ENCODE data around the gene UBE2L6.

DNA sequence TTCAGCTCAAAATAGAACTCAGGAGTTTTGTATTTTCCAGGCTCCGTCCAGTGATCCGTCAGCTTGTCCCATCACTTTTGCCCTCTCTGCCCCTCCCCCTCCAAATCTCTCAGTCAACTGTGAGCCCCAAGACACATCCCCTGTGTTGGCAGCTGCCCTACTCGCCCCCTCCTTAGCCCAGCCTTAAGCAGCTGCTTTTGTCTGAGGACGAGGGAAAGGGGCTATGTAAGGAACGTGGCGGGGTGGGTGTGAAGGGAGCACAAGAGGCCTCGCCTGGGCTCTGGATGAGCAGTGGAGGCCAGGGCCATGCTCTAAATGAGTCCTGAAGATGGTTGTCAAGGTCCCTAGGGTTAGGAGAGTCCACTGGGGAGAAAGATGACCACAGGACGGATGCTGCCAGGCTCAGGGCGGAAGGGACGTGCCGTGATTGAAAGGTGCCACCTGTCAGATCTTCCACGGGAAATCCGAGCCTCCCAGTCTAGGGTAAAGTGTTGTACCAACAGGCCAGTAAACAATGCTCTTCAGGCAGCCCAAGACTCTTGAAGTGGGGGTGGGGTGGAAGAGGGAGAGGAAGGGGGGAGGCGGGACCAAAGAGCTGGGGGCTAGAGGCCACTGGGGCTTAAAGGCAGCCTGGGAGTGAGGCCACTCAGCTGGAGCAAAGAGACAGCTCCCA, 30.4 kb downstream of the UBE2L6 start, which contains the start of gene SMTNL1:
- TF ChIP-seq, protein P1, sequence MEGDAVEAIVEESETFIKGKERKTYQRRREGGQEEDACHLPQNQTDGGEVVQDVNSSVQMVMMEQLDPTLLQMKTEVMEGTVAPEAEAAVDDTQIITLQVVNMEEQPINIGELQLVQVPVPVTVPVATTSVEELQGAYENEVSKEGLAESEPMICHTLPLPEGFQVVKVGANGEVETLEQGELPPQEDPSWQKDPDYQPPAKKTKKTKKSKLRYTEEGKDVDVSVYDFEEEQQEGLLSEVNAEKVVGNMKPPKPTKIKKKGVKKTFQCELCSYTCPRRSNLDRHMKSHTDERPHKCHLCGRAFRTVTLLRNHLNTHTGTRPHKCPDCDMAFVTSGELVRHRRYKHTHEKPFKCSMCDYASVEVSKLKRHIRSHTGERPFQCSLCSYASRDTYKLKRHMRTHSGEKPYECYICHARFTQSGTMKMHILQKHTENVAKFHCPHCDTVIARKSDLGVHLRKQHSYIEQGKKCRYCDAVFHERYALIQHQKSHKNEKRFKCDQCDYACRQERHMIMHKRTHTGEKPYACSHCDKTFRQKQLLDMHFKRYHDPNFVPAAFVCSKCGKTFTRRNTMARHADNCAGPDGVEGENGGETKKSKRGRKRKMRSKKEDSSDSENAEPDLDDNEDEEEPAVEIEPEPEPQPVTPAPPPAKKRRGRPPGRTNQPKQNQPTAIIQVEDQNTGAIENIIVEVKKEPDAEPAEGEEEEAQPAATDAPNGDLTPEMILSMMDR (IDR thresholded peaks at IDR 0.05; ENCODE audit: low read depth, low read length, missing input control), result no peak
- TF ChIP-seq TAF1 (conservative IDR thresholded peaks at IDR 0.05), result no peak
- TF ChIP-seq SP1 (IDR thresholded peaks at IDR 0.05), result no peak
- TF ChIP-seq MAX (IDR thresholded peaks at IDR 0.05), result no peak
- TF ChIP-seq, protein P2, sequence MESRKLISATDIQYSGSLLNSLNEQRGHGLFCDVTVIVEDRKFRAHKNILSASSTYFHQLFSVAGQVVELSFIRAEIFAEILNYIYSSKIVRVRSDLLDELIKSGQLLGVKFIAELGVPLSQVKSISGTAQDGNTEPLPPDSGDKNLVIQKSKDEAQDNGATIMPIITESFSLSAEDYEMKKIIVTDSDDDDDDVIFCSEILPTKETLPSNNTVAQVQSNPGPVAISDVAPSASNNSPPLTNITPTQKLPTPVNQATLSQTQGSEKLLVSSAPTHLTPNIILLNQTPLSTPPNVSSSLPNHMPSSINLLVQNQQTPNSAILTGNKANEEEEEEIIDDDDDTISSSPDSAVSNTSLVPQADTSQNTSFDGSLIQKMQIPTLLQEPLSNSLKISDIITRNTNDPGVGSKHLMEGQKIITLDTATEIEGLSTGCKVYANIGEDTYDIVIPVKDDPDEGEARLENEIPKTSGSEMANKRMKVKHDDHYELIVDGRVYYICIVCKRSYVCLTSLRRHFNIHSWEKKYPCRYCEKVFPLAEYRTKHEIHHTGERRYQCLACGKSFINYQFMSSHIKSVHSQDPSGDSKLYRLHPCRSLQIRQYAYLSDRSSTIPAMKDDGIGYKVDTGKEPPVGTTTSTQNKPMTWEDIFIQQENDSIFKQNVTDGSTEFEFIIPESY (IDR thresholded peaks at IDR 0.05), result no peak

Data from liver (tissue), 3 donors.